ENCODE measurements around the gene WNK2.

Gene WNK2

GRCh38 chr9:93315118-93315517, 131.2 kb downstream of the WNK2 start:
- Histone ChIP-seq H3K4me1 (ENCODE audit: control insufficient read depth, insufficient read depth, low read length) (no peaks in the 10 kb centered on the region), H3K27me3 (ENCODE audit: control insufficient read depth, insufficient read depth, low read length) (no peaks in the 10 kb centered on the region), H3K36me3 (ENCODE audit: control insufficient read depth, insufficient read depth, low read length) (peaks cover 18% of the 10 kb centered on the region), H3K27ac (ENCODE audit: low read length) (no peak overlapping the region), H3K9me3 (ENCODE audit: control insufficient read depth, insufficient read depth, low read length) (no peaks in the 10 kb centered on the region; the same call in 1 of the 2 replicates), H3K4me3 (ENCODE audit: low read length) (no peak overlapping the region)
- no peak for DNase-seq (ENCODE audit: low read depth, low spot score)
- no CpG with 5 or more reads among the region's 9 CpGs for WGBS (ENCODE audit: insufficient coverage, insufficient read length)

- peaks cover 18% of the 10 kb centered on the region for H3K36me3 ChIP-seq (ENCODE audit: control insufficient read depth, insufficient read depth, low read length)
- no peak overlapping the region for H3K4me3 ChIP-seq (ENCODE audit: low read length)
- WGBS (ENCODE audit: insufficient coverage, insufficient read length) = no CpG with 5 or more reads among the region's 5 CpGs
These were observed 132.0 kb downstream of the WNK2 start for GRCh38 chr9:93315960-93316359.

GRCh38 chr9:93316726-93317494, 133.0 kb downstream of the WNK2 start:
- Histone ChIP-seq H3K27me3 (ENCODE audit: control insufficient read depth, insufficient read depth, low read length) (no peaks in the 10 kb centered on the region), H3K4me1 (ENCODE audit: control insufficient read depth, insufficient read depth, low read length) (no peaks in the 10 kb centered on the region; the same call in 1 of the 2 replicates), H3K4me3 (ENCODE audit: low read length) (no peak overlapping the region), H3K9me3 (ENCODE audit: control insufficient read depth, insufficient read depth, low read length) (no peaks in the 10 kb centered on the region; the same call in 1 of the 2 replicates), H3K27ac (ENCODE audit: low read length) (no peak overlapping the region), H3K36me3 (ENCODE audit: control insufficient read depth, insufficient read depth, low read length) (peaks cover 18% of the 10 kb centered on the region; the same call in 1 of the 2 replicates)
- no peak for DNase-seq (ENCODE audit: low read depth, low spot score)
- WGBS (ENCODE audit: insufficient coverage, insufficient read length) = no CpG with 5 or more reads among the region's 12 CpGs

More at GRCh38 chr9:93315960-93316359, 132.0 kb downstream of the WNK2 start:
- H3K4me1 ChIP-seq (ENCODE audit: control insufficient read depth, insufficient read depth, low read length) = no peaks in the 10 kb centered on the region
- no peak overlapping the region for H3K27ac ChIP-seq (ENCODE audit: low read length)
- no peaks in the 10 kb centered on the region for H3K27me3 ChIP-seq (ENCODE audit: control insufficient read depth, insufficient read depth, low read length)
- DNase-seq (ENCODE audit: low read depth, low spot score) = no peak
- no peaks in the 10 kb centered on the region; the same call in 1 of the 2 replicates for H3K9me3 ChIP-seq (ENCODE audit: control insufficient read depth, insufficient read depth, low read length)

GRCh38 chr9:93317495-93318094, 133.7 kb downstream of the WNK2 start:
- DNase-seq (ENCODE audit: low read depth, low spot score) = no peak
- Histone ChIP-seq H3K36me3 (ENCODE audit: control insufficient read depth, insufficient read depth, low read length) (peaks cover 18% of the 10 kb centered on the region; the same call in 1 of the 2 replicates), H3K27ac (ENCODE audit: low read length) (no peak overlapping the region), H3K4me1 (ENCODE audit: control insufficient read depth, insufficient read depth, low read length) (no peaks in the 10 kb centered on the region; the same call in 1 of the 2 replicates), H3K9me3 (ENCODE audit: control insufficient read depth, insufficient read depth, low read length) (no peaks in the 10 kb centered on the region; the same call in 1 of the 2 replicates), H3K27me3 (ENCODE audit: control insufficient read depth, insufficient read depth, low read length) (no peaks in the 10 kb centered on the region), H3K4me3 (ENCODE audit: low read length) (no peak overlapping the region)
- no CpG with 5 or more reads among the region's 30 CpGs for WGBS (ENCODE audit: insufficient coverage, insufficient read length)

- Histone ChIP-seq H3K27me3 (ENCODE audit: control insufficient read depth, insufficient read depth, low read length) (no peaks in the 10 kb centered on the region), H3K27ac (ENCODE audit: low read length) (no peak overlapping the region), H3K36me3 (ENCODE audit: control insufficient read depth, insufficient read depth, low read length) (peaks cover 18% of the 10 kb centered on the region; the same call in 1 of the 2 replicates), H3K4me3 (ENCODE audit: low read length) (no peak overlapping the region), H3K9me3 (ENCODE audit: control insufficient read depth, insufficient read depth, low read length) (no peaks in the 10 kb centered on the region), H3K4me1 (ENCODE audit: control insufficient read depth, insufficient read depth, low read length) (no peaks in the 10 kb centered on the region; the same call in 1 of the 2 replicates)
- WGBS (ENCODE audit: insufficient coverage, insufficient read length) = no CpG with 5 or more reads among the region's 9 CpGs
- no peak for DNase-seq (ENCODE audit: low read depth, low spot score)
These were observed 134.5 kb downstream of the WNK2 start for GRCh38 chr9:93318480-93318879.

GRCh38 chr9:93319301-93319991, 135.5 kb downstream of the WNK2 start:
- no peaks in the 10 kb centered on the region for H3K27me3 ChIP-seq (ENCODE audit: control insufficient read depth, insufficient read depth, low read length)
- H3K36me3 ChIP-seq (ENCODE audit: control insufficient read depth, insufficient read depth, low read length) = peaks cover 18% of the 10 kb centered on the region; the same call in 1 of the 2 replicates
- H3K27ac ChIP-seq (ENCODE audit: low read length) = no peak overlapping the region
- DNase-seq (ENCODE audit: low read depth, low spot score) = no peak
- no peaks in the 10 kb centered on the region; the same call in 1 of the 2 replicates for H3K4me1 ChIP-seq (ENCODE audit: control insufficient read depth, insufficient read depth, low read length)
- no CpG with 5 or more reads among the region's 13 CpGs for WGBS (ENCODE audit: insufficient coverage, insufficient read length)
- no peaks in the 10 kb centered on the region for H3K9me3 ChIP-seq (ENCODE audit: control insufficient read depth, insufficient read depth, low read length)
- no peak overlapping the region for H3K4me3 ChIP-seq (ENCODE audit: low read length)

GRCh38 chr9:93319992-93320500, 136.1 kb downstream of the WNK2 start:
- DNase-seq (ENCODE audit: low read depth, low spot score) = no peak
- H3K27ac ChIP-seq (ENCODE audit: low read length) = no peak overlapping the region
- H3K36me3 ChIP-seq (ENCODE audit: control insufficient read depth, insufficient read depth, low read length) = peaks cover 18% of the 10 kb centered on the region; the same call in 1 of the 2 replicates
- H3K4me3 ChIP-seq (ENCODE audit: low read length) = no peak overlapping the region
- WGBS (ENCODE audit: insufficient coverage, insufficient read length) = no CpG with 5 or more reads among the region's 19 CpGs
- no peaks in the 10 kb centered on the region for H3K27me3 ChIP-seq (ENCODE audit: control insufficient read depth, insufficient read depth, low read length)
- no peaks in the 10 kb centered on the region; the same call in 1 of the 2 replicates for H3K4me1 ChIP-seq (ENCODE audit: control insufficient read depth, insufficient read depth, low read length)
- no peaks in the 10 kb centered on the region for H3K9me3 ChIP-seq (ENCODE audit: control insufficient read depth, insufficient read depth, low read length)

- H3K36me3 ChIP-seq (ENCODE audit: control insufficient read depth, insufficient read depth, low read length) = peaks cover 18% of the 10 kb centered on the region; the same call in 1 of the 2 replicates
- no peak for DNase-seq (ENCODE audit: low read depth, low spot score)
- no peaks in the 10 kb centered on the region; the same call in 1 of the 2 replicates for H3K4me1 ChIP-seq (ENCODE audit: control insufficient read depth, insufficient read depth, low read length)
- no peak overlapping the region for H3K4me3 ChIP-seq (ENCODE audit: low read length)
- no CpG with 5 or more reads among the region's 11 CpGs for WGBS (ENCODE audit: insufficient coverage, insufficient read length)
- no peaks in the 10 kb centered on the region for H3K9me3 ChIP-seq (ENCODE audit: control insufficient read depth, insufficient read depth, low read length)
- H3K27ac ChIP-seq (ENCODE audit: low read length) = no peak overlapping the region
- H3K27me3 ChIP-seq (ENCODE audit: control insufficient read depth, insufficient read depth, low read length) = no peaks in the 10 kb centered on the region
These were observed 136.8 kb downstream of the WNK2 start for GRCh38 chr9:93320591-93321219.

GRCh38 chr9:93321220-93321610, 137.3 kb downstream of the WNK2 start:
- WGBS (ENCODE audit: insufficient coverage, insufficient read length) = no CpG with 5 or more reads among the region's 10 CpGs
- DNase-seq (ENCODE audit: low read depth, low spot score) = no peak
- Histone ChIP-seq H3K9me3 (ENCODE audit: control insufficient read depth, insufficient read depth, low read length) (no peaks in the 10 kb centered on the region), H3K4me3 (ENCODE audit: low read length) (no peak overlapping the region), H3K27me3 (ENCODE audit: control insufficient read depth, insufficient read depth, low read length) (no peaks in the 10 kb centered on the region), H3K4me1 (ENCODE audit: control insufficient read depth, insufficient read depth, low read length) (no peaks in the 10 kb centered on the region; the same call in 1 of the 2 replicates), H3K36me3 (ENCODE audit: control insufficient read depth, insufficient read depth, low read length) (peaks cover 18% of the 10 kb centered on the region; the same call in 1 of the 2 replicates), H3K27ac (ENCODE audit: low read length) (no peak overlapping the region)

All from iPS DF 6.9 (cell line).